ENCODE data around the gene DRG2. TPM values are rescaled to one million over a fixed set of nuclear protein-coding genes. Genes with fewer than 3 reads are reported as not detected.

The DRG2 gene
- total and polyA plus RNA-seq, 2 of the 8 experiments (the other 6 are each of a cell fraction or from before 2014, with no cell fraction given), result 44.6 to 47.8 TPM

DNA sequence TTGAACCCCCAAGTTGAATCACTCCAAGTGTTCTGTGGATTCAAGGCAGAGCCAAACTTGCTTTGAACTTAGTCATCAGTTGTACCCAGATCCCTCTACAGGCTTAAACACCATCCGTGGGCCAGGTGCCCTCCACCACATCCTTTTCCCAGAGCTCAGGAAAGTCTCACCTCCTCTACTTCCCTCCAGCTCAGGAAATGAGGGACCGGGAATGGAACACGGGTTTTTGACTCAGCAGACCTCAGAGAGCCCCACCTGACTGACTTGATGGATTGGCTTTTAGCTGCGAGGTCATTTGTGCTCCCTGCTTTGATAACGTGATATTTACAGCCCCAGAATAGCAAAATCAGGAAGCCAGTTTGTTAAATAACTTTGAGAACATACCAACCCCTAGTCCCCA is 28.5 kb upstream of the DRG2 start:
- Histone ChIP-seq H2BK12ac (ENCODE audit: low read depth, low read length) (no peak overlapping the region), H3K23me2 (ENCODE audit: low read depth, low read length) (no peaks in the 10 kb centered on the region), H3K56ac (replicated peaks; ENCODE audit: insufficient read length, low read depth, low read length) (no peak overlapping the region), H3K18ac (ENCODE audit: extremely low read depth, low read length) (no peak overlapping the region), H2AFZ (ENCODE audit: low read length) (no peak overlapping the region), H3K4me2 (ENCODE audit: insufficient read depth in 1 of 2, low read depth in 2 of 2, low read length in 2 of 2) (no peak overlapping the region), H4K8ac (ENCODE audit: extremely low read depth, insufficient read depth, low read length) (no peak overlapping the region), H3K27ac (ENCODE audit: low read depth, low read length) (no peak overlapping the region), H4K20me1 (replicated peaks in 1 of 2; ENCODE audit: control insufficient read depth in 1 of 2, insufficient read depth in 2 of 2, low read length in 2 of 2) (peaks cover 0 to 2% of the 10 kb centered on the region in 2 experiments), H3K79me1 (ENCODE audit: low read depth, low read length) (no peaks in the 10 kb centered on the region), H3K23ac (ENCODE audit: insufficient read length) (no peak overlapping the region), H3K9me3 (ENCODE audit: insufficient read depth in 2 of 2, low read depth in 1 of 2, low read length in 1 of 2) (no peaks in the 10 kb centered on the region), H2BK120ac (replicated peaks; ENCODE audit: low read depth, low read length) (no peak overlapping the region), H2BK20ac (ENCODE audit: low read length) (no peak overlapping the region), H3K79me2 (ENCODE audit: control insufficient read depth in 1 of 2, insufficient read depth in 2 of 2, low read length in 2 of 2) (no peaks in the 10 kb centered on the region), H3K14ac (ENCODE audit: insufficient read length) (no peak overlapping the region), H3K36me3 (ENCODE audit: control insufficient read depth in 2 of 4, insufficient read depth in 4 of 4, low read length in 3 of 4) (peaks cover 0 to 10% (median 6%) of the 10 kb centered on the region in 4 experiments; a peak in 5 of 8 replicates), H4K91ac (replicated peaks; ENCODE audit: insufficient read length, low read length) (no peak overlapping the region), H2BK5ac (ENCODE audit: low read depth, low read length) (no peak overlapping the region), H3K4me3 (ENCODE audit: extremely low read depth in 1 of 4, insufficient read depth in 2 of 4, low read depth in 3 of 4, low read length in 4 of 4) (no peak overlapping the region), H4K5ac (ENCODE audit: insufficient read length, low read depth, low read length) (no peak overlapping the region), H3K4ac (replicated peaks; ENCODE audit: insufficient read length, low read depth, low read length) (no peak overlapping the region), H3K4me1 (replicated peaks in 1 of 4; ENCODE audit: control insufficient read depth in 3 of 4, insufficient read depth in 4 of 4, low read length in 3 of 4) (no peaks in the 10 kb centered on the region), H3K9ac (replicated peaks in 1 of 4; ENCODE audit: extremely low read depth in 1 of 4, low read depth in 3 of 4, low read length in 3 of 4) (no peak overlapping the region), H2AK5ac (ENCODE audit: low read depth, low read length) (no peak overlapping the region), H2BK15ac (ENCODE audit: low read length) (no peak overlapping the region), H3K27me3 (replicated peaks in 1 of 4; ENCODE audit: control insufficient read depth in 3 of 4, extremely low read depth in 1 of 4, insufficient read depth in 3 of 4, low read length in 3 of 4) (no peaks in the 10 kb centered on the region)
- ChIA-PET POLR2A (ENCODE audit: partially characterized antibody) (interaction anchor here (0.6 to 1.1 kb wide), 2 partner anchors 9 to 11 kb away, joined by 3 to 4 read pairs; no protein-coding TSS in a partner anchor), CTCF (ENCODE audit: partially characterized antibody) (interaction anchor here (0.7 to 1.6 kb wide), 4 partner anchors 9 to 82 kb away, joined by 3 to 4 read pairs (median 4); no protein-coding TSS in a partner anchor)
- TF ChIP-seq SIN3A (conservative IDR thresholded peaks at IDR 0.05 in 1 of 2, IDR thresholded peaks at IDR 0.05 in 1 of 2; ENCODE audit: low read depth in 1 of 2, low read length in 2 of 2) (no peak), RBBP5 (IDR thresholded peaks at IDR 0.05; ENCODE audit: borderline replicate concordance, low read depth, low read length) (no peak), FOSL1 (IDR thresholded peaks at IDR 0.05; ENCODE audit: insufficient read depth, low read depth, low read length) (no peak), SIX5 (IDR thresholded peaks at IDR 0.05; ENCODE audit: low read depth, low read length) (no peak), KDM5A (IDR thresholded peaks at IDR 0.05; ENCODE audit: low read length) (no peak), RFX5 (IDR thresholded peaks at IDR 0.05; ENCODE audit: borderline replicate concordance, low read depth, low read length) (no peak), BRCA1 (IDR thresholded peaks at IDR 0.05; ENCODE audit: low read depth, low read length) (no peak), EZH2 (IDR thresholded peaks at IDR 0.05; ENCODE audit: low read depth, low read length, severe bottlenecking) (no peak), POLR2AphosphoS5 (IDR thresholded peaks at IDR 0.05; ENCODE audit: low read depth, low read length) (no peak)
- TF ChIP-seq, protein P1, sequence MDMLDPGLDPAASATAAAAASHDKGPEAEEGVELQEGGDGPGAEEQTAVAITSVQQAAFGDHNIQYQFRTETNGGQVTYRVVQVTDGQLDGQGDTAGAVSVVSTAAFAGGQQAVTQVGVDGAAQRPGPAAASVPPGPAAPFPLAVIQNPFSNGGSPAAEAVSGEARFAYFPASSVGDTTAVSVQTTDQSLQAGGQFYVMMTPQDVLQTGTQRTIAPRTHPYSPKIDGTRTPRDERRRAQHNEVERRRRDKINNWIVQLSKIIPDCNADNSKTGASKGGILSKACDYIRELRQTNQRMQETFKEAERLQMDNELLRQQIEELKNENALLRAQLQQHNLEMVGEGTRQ (IDR thresholded peaks at IDR 0.05; ENCODE audit: low read length), result no peak
- 91% methylated on average over 5 of the region's 5 CpGs; no CpG with 5 or more reads in 1 of the 2 experiments for whole genome bisulfite sequencing, 2 experiments (ENCODE audit: extremely low coverage in 1 of 2, insufficient coverage in 1 of 2, insufficient read length in 1 of 2, insufficient replicate concordance in 2 of 2, low coverage in 1 of 2, low lambda C conversion rate in 2 of 2, missing lambda C conversion rate in 1 of 2)
- FAIRE-seq (no peak), DNase-seq (ENCODE audit: low read depth in 1 of 2, low spot score in 2 of 2) (no peak)
